ENCODE results near the gene CTNNA2. TPM values are rescaled to one million over a fixed set of nuclear protein-coding genes. Genes with fewer than 3 reads are reported as not detected.

CTNNA2 gene
- total RNA-seq, 1 experiment from 2014 or later, result not detected

- H3K4me2 ChIP-seq, result no peak overlapping the region
- no peaks in the 10 kb centered on the region for H3F3A ChIP-seq (ENCODE audit: insufficient read depth, low read depth)
- H3K27ac ChIP-seq, result no peak overlapping the region
- intact Hi-C loops (cut with micrococcal nuclease; ENCODE audit: unreplicated experiment), result no loop called here
- H3K79me2 ChIP-seq (ENCODE audit: low read depth), result no peaks in the 10 kb centered on the region
- H3K4me3 ChIP-seq, result no peak overlapping the region
- no peak for DNase-seq
- no TSS peak for BruUV-seq (replicated peaks)
- H2AFZ ChIP-seq, result no peak overlapping the region
- no peak for TF ChIP-seq EZH2 (IDR thresholded peaks at IDR 0.05; ENCODE audit: low read depth)
- TF ChIP-seq CTCF (conservative IDR thresholded peaks at IDR 0.05), result no peak
- H3K36me3 ChIP-seq (ENCODE audit: low read depth), result no peaks in the 10 kb centered on the region
- H4K20me1 ChIP-seq (ENCODE audit: insufficient read depth), result no peaks in the 10 kb centered on the region
- no peaks in the 10 kb centered on the region for H3K9me2 ChIP-seq (ENCODE audit: insufficient read depth)
- ChIA-PET CTCF (no interaction called here), POLR2A (ENCODE audit: unreplicated experiment) (no interaction called here)
- no peaks in the 10 kb centered on the region for H3K9me3 ChIP-seq (ENCODE audit: insufficient read depth, low read depth)
- no peaks in the 10 kb centered on the region for H3K4me1 ChIP-seq (replicated peaks; ENCODE audit: insufficient read depth)
- H3K27me3 ChIP-seq (ENCODE audit: insufficient read depth, low read depth), result no peaks in the 10 kb centered on the region
Observed at GRCh38 chr2:80292474-80292873, 779.6 kb downstream of the CTNNA2 start.

DNA sequence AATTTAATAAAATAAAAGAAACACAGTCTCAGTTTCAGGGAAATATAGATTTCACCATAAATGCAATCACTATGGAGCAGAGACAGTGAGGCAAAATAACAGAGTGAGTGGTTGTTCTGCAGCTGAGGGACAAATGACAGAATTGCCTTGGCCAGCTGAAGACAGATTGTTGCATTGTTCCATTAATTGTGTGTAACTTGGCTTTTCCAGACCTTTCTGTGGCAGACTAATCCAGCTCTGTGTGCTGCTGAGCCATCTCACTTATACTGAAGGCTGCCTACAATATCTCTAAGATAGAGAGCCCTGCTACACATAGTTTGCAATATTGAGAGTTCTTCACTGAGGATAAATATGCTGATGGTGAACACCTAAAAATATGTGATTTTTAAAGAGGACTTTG, 780.2 kb downstream of the CTNNA2 start:
- no peaks in the 10 kb centered on the region for H3K4me1 ChIP-seq (replicated peaks; ENCODE audit: insufficient read depth)
- no TSS peak for BruUV-seq (replicated peaks)
- no peak overlapping the region for H2AFZ ChIP-seq
- H3K79me2 ChIP-seq (ENCODE audit: low read depth), result no peaks in the 10 kb centered on the region
- no peak for DNase-seq
- no peaks in the 10 kb centered on the region for H3K9me3 ChIP-seq (ENCODE audit: insufficient read depth, low read depth)
- POLR2A ChIA-PET (ENCODE audit: unreplicated experiment), result no interaction called here
- intact Hi-C loops (cut with micrococcal nuclease; ENCODE audit: unreplicated experiment), result no loop called here
- no peaks in the 10 kb centered on the region for H4K20me1 ChIP-seq (ENCODE audit: insufficient read depth)
- no peak overlapping the region for H3K4me2 ChIP-seq
- H3K27ac ChIP-seq, result no peak overlapping the region
- no peaks in the 10 kb centered on the region for H3F3A ChIP-seq (ENCODE audit: insufficient read depth, low read depth)
- H3K4me3 ChIP-seq, result no peak overlapping the region
- H3K36me3 ChIP-seq (ENCODE audit: low read depth), result no peaks in the 10 kb centered on the region
- CTCF ChIA-PET, result no interaction called here
- TF ChIP-seq CTCF (conservative IDR thresholded peaks at IDR 0.05), result no peak
- H3K27me3 ChIP-seq (ENCODE audit: insufficient read depth, low read depth), result no peaks in the 10 kb centered on the region
- H3K9me2 ChIP-seq (ENCODE audit: insufficient read depth), result no peaks in the 10 kb centered on the region

DNA sequence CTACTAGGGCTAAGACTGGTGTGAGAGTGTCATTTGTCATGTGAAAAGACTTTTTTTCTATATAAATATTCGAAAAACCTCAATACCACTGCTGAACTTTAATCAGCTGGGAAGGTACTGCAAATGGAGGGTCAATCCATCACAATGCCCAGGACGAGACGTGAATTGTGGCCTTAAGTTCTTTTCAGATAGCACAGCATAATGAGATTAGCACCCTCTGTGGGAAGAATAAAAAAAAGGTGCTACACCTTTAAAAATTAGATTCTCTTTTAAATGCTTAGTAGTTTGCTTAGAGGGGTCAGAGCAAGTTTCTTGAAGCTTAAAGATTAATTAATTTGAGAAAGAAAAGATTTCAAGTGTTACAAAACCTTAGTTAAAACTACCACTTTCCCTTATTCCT, 786.1 kb downstream of the CTNNA2 start:
- peaks cover 4% of the 10 kb centered on the region for H3K27me3 ChIP-seq (ENCODE audit: insufficient read depth, low read depth)
- intact Hi-C loops (cut with micrococcal nuclease; ENCODE audit: unreplicated experiment), result no loop called here
- no peak overlapping the region for H3K4me2 ChIP-seq
- TF ChIP-seq CTCF (conservative IDR thresholded peaks at IDR 0.05) (no peak), EZH2 (IDR thresholded peaks at IDR 0.05; ENCODE audit: low read depth) (no peak)
- no TSS peak for BruUV-seq (replicated peaks)
- no peaks in the 10 kb centered on the region for H3F3A ChIP-seq (ENCODE audit: insufficient read depth, low read depth)
- H3K9me3 ChIP-seq (ENCODE audit: insufficient read depth, low read depth), result no peaks in the 10 kb centered on the region
- no peaks in the 10 kb centered on the region for H3K9me2 ChIP-seq (ENCODE audit: insufficient read depth)
- no peak overlapping the region for H3K27ac ChIP-seq
- H3K4me1 ChIP-seq (replicated peaks; ENCODE audit: insufficient read depth), result no peaks in the 10 kb centered on the region
- H3K79me2 ChIP-seq (ENCODE audit: low read depth), result no peaks in the 10 kb centered on the region
- CTCF ChIA-PET, result no interaction called here
- POLR2A ChIA-PET (ENCODE audit: unreplicated experiment), result no interaction called here
- no peaks in the 10 kb centered on the region for H4K20me1 ChIP-seq (ENCODE audit: insufficient read depth)
- no peak overlapping the region for H2AFZ ChIP-seq
- DNase-seq, result no peak
- no peaks in the 10 kb centered on the region for H3K36me3 ChIP-seq (ENCODE audit: low read depth)
- no peak overlapping the region for H3K4me3 ChIP-seq

All from PC-9 (cell line).